Heart left ventricle (tissue), 16 donors: ENCODE data around the gene RIMS3. TPM values are rescaled to one million over a fixed set of nuclear protein-coding genes. Genes with fewer than 3 reads are reported as not detected.

Experiments
- ATAC-seq, 4 donors: fragments of 200-7000 bp; cut with Tn5 transposase; one replicate each; pipeline ENCODE4 v1.9.1; 2020 to 2022; ENCODE audit warnings: moderate library complexity in 4 of 4, mild to moderate bottlenecking in 3 of 4, moderate number of reproducible peaks in 1 of 4
- DNase-seq, 5 donors: peaks; one replicate each; pipeline ENCODE4 v3.0.0-alpha.2; 2020
- H3K27ac ChIP-seq, 12 donors: fragments of 200-600 bp; sonication (generic) in 4 of 12; one replicate each; pipeline versions ENCODE4 v1.5.0 to v1.8.0; 2016 to 2022; ENCODE audit warnings: mild to moderate bottlenecking in 2 of 12
- H3K27me3 ChIP-seq, 9 donors: fragments of 200-600 bp; sonication (generic) in 2 of 9; one replicate each; pipeline versions ENCODE4 v1.5.1 to v1.8.0; 2016 to 2022; ENCODE audit warnings: mild to moderate bottlenecking in 3 of 9
- H3K36me3 ChIP-seq, 9 donors: fragments of 200-600 bp; sonication (generic) in 2 of 9; one replicate each; pipeline versions ENCODE4 v1.5.0 to v1.8.0; 2018 to 2022; ENCODE audit warnings: mild to moderate bottlenecking in 2 of 9
- H3K4me1 ChIP-seq, 12 donors: fragments of 200-600 bp; sonication (generic) in 4 of 12; one replicate each; pipeline versions ENCODE4 v1.5.0 to v1.8.0; 2016 to 2022; ENCODE audit warnings: mild to moderate bottlenecking in 3 of 12
- H3K4me3 ChIP-seq, 12 donors: fragments of 200-600 bp; sonication (generic) in 4 of 12; one replicate each; pipeline versions ENCODE4 v1.5.0 to v1.8.0; 2017 to 2022; ENCODE audit warnings: mild to moderate bottlenecking in 9 of 12, moderate library complexity in 4 of 12
- H3K9me3 ChIP-seq, 12 donors: fragments of 200-600 bp; sonication (generic) in 4 of 12; one replicate each; pipeline versions ENCODE4 v1.5.0 to v1.8.0; 2016 to 2022; ENCODE audit warnings: mild to moderate bottlenecking in 1 of 12
- POLR2A ChIP-seq, 2 donors: fragments of 450-650 bp; IDR thresholded peaks; one replicate each; pipeline ENCODE4 v1.6.1; 2017; ENCODE audit warnings: antibody characterized with exemption in 2 of 2, mild to moderate bottlenecking in 2 of 2, moderate library complexity in 2 of 2
- WGBS, 4 donors: extraction: QIAGEN DNeasy Blood & Tissue Kit in 2 of 4; methylation state at CpG; one replicate each; pipeline versions ENCODE4 v1.1.5 to v1.1.7; 2013 to 2018; 5-methylcytosine and 5-hydroxymethylcytosine counted together
- intact Hi-C, 10 donors: fragments of 100-400 bp; cut with DNase I; formaldehyde crosslinking; loops; one replicate each; pipeline versions ENCODE4 v1.11.1 to v1.14.2; 2022
- polyA plus RNA-seq, 2 donors: library from polyadenylated mRNA; stranded (reverse); fragments of 200-250 nt; gene quantifications; one replicate each; pipeline ENCODE4 v1.2.3, GENCODE V29; 2013
- total RNA-seq, 9 donors: library from RNA; depleted of rRNA in 2 of 9; stranded (reverse); fragments of >200 nt in 2 of 9; fragmentation: NEBNext Ultra II Directional in 3 of 9; extraction: Animal tissue kit (Norgen Biotek cat#: 25700) in 3 of 9; gene quantifications; one replicate each; pipeline versions ENCODE4 v1.1.0 to v1.2.4, GENCODE V29; 2016 to 2023
- TF ChIP-seq, protein P1 (sequence below), 12 donors: fragments of 200-600 bp; sonication (generic) in 4 of 12; IDR thresholded peaks; one replicate each; pipeline versions ENCODE4 v1.5.0 to v1.8.0; 2018 to 2022; ENCODE audit warnings: antibody characterized with exemption in 12 of 12, mild to moderate bottlenecking in 5 of 12
- donor health status: ischemic (EF 13 %, LVEDD 7.1; RV severe dilation, severe dysfunction).
- donor health status: healthy with polysubstance abuse.
- donor health status: DM: no; HTN: yes; CAD: no.
- donor health status: DM: no; HTN: no; CAD: no.
- donor health status: ischemic (EF 25% LVEDD 6.9; RV normal size, moderate dysfunction).
- donor health status: ischemic (EF 25% LVEDD 5.7; RV mildly dilated, moderate dysfunction).
- donor health status: healthy.
- donor health status: DM: yes; HTN: yes; CAD: no.
- donor health status: ischemic (EF 35%, LVEDD 5.7; RV mildly dilated, moderate dysfunction).
- donor health status: nonischemic (EF 11% LVEDD 7.7; RV severe dilation, severe dysfunction).
- donor health status: DM: yes; HTN: yes; CAD: no.
- donor health status: PGD.
- donor health status: ischemic (EF 29% LVEDD 5.4; RV normal size, mild dysfunction).
- donor health status: nonischemic (EF 23%, LVEDD 6.1; RV moderate dilation, normal function).

Gene RIMS3
- total and polyA plus RNA-seq, 11 donors, result 0.23 to 3.0 (median 1.00) TPM

DNA sequence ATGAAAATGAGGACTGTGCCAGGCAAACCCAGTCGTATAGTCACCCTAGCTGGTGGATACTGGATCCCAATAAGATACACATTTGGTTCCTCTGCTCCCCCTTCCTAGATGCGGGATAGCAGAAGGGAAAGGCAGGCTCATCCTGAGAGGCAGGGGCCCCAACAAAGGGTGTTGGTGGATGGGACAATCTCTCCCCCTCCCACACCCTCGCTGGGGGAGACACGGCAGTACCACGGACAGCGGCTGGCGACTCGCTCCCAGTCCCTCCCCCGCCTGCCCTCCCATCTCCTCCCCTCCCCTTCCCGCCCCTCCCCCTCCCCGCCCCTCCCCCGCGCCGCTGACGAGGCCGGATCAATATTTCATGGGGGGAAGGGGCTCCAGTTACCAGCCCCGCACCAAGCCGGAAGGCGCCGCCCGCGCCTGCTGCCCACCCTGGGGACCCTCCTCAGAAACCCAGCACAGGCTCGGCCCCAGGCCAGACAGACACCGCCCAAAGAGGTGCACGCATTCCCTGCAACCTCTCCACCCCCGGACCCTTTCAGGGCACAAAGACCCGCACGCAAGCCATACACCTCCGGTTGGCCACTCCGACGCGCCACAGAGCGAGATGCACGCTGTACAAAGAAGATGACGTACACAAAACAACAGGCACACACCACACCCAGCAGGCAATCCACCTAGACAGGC is 11.5 kb downstream of the RIMS3 start:
- H3K27me3 ChIP-seq, result peaks cover 0 to 3% (median 0%) of the 10 kb centered on the region in 9 donors
- no peaks in the 10 kb centered on the region for H3K9me3 ChIP-seq
- ATAC-seq (no peak), DNase-seq (no peak)
- TF ChIP-seq POLR2A (IDR thresholded peaks at IDR 0.05), result no peak
- TF ChIP-seq, protein P1, sequence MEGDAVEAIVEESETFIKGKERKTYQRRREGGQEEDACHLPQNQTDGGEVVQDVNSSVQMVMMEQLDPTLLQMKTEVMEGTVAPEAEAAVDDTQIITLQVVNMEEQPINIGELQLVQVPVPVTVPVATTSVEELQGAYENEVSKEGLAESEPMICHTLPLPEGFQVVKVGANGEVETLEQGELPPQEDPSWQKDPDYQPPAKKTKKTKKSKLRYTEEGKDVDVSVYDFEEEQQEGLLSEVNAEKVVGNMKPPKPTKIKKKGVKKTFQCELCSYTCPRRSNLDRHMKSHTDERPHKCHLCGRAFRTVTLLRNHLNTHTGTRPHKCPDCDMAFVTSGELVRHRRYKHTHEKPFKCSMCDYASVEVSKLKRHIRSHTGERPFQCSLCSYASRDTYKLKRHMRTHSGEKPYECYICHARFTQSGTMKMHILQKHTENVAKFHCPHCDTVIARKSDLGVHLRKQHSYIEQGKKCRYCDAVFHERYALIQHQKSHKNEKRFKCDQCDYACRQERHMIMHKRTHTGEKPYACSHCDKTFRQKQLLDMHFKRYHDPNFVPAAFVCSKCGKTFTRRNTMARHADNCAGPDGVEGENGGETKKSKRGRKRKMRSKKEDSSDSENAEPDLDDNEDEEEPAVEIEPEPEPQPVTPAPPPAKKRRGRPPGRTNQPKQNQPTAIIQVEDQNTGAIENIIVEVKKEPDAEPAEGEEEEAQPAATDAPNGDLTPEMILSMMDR (IDR thresholded peaks at IDR 0.05), result no peak
- peaks cover 0 to 20% (median 3%) of the 10 kb centered on the region in 12 donors for H3K4me1 ChIP-seq
- no peak overlapping the region for H3K4me3 ChIP-seq
- 21 to 40% (median 23%) methylated on average over 19 to 35 of the region's 35 CpGs for WGBS, 4 donors
- H3K27ac ChIP-seq, result no peak overlapping the region
- H3K36me3 ChIP-seq, result no peaks in the 10 kb centered on the region
- intact Hi-C loops, result no loop called here

DNA sequence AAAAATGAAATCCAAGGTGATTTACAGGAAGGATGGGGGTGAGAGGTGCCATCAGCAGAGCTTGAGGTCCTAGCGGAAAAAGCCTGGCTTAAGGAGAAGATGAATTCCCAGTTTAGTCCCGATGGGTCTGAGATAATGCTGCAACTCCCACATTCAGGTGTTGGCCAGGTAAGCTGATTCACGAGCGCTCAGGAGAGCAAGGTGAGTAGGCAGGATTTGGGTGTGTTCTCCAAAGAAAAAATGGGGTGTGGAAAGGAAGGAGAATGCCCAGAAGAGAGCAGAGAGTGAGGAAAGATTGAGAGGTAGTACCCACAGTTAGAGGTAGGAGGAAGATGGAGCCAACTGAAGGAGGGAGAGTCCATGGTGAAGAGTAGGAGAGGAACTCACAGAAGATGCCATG is 12.5 kb downstream of the RIMS3 start:
- peaks cover 0 to 20% (median 3%) of the 10 kb centered on the region in 12 donors for H3K4me1 ChIP-seq
- H3K27me3 ChIP-seq, result peaks cover 0 to 3% (median 0%) of the 10 kb centered on the region in 9 donors
- no peaks in the 10 kb centered on the region for H3K36me3 ChIP-seq
- H3K9me3 ChIP-seq, result no peaks in the 10 kb centered on the region
- intact Hi-C loops, result no loop called here
- no peak overlapping the region for H3K27ac ChIP-seq
- H3K4me3 ChIP-seq, result no peak overlapping the region
- DNase-seq, result no peak
- no peak for ATAC-seq
- WGBS, 4 donors, result 79 to 91% (median 87%) methylated on average over 4 of the region's 4 CpGs
- TF ChIP-seq, protein P1 (IDR thresholded peaks at IDR 0.05), result no peak
- TF ChIP-seq POLR2A (IDR thresholded peaks at IDR 0.05), result no peak

DNA sequence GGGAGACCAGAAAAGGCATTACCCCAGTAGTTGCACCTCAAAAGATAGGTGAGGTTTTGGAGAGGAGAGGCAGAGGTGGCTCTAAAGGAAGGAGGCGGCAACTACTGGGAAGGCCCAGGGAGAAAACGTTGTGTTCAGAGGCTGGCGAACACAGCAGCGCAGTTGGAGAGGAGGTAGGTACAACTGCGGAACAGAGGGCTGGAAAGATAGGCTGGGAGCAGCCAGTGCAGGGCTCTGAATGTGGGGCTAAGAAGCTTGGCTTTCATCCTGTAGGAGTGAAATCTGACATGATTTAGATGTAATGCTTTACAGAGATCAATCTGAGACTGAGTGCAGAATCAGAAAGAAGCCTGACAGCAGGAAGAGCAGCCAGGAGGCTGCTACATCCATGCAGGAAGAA is 13.0 kb downstream of the RIMS3 start:
- H3K27me3 ChIP-seq, result peaks cover 0 to 3% (median 0%) of the 10 kb centered on the region in 9 donors
- H3K36me3 ChIP-seq, result no peaks in the 10 kb centered on the region
- H3K4me3 ChIP-seq, result no peak overlapping the region
- H3K27ac ChIP-seq, result no peak overlapping the region
- intact Hi-C loops, result no loop called here
- DNase-seq (no peak), ATAC-seq (no peak)
- peaks cover 0 to 20% (median 3%) of the 10 kb centered on the region in 12 donors for H3K4me1 ChIP-seq
- 72 to 88% (median 83%) methylated on average over 5 of the region's 5 CpGs for WGBS, 4 donors
- no peak for TF ChIP-seq POLR2A (IDR thresholded peaks at IDR 0.05)
- TF ChIP-seq, protein P1 (IDR thresholded peaks at IDR 0.05), result no peak
- no peaks in the 10 kb centered on the region for H3K9me3 ChIP-seq

DNA sequence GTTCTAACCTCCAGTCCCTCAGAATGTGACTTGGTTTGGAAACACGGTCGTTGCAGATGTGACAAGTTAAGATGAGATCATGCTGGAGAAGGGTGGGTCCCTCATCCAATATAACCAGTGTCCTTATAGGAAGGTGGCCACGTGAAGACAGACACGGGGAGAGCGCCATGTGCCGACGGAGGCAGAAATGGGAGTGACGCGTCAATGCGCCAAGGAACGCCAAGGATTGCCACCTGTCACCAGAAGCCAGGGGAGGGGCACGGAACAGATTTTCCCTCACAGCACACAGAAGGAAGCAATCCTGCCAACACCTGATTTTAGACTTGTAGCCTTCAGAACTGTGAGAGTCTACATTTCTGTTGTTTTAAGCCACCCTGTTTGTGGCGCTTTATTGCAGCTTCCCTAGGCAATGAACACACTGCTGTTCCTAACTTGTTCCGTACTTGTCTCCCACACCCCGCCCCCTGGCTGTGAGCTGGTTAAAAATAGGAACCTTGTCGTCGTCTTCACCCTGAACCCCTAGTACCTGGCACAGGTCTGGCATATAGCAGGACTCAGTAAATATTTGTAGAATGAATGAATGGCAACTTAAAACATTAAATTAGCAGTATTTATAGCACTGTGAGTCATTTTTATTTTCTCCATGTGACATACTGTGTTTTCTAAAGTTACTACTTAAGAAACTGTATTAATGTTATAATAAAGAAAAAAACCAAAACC is 14.2 kb downstream of the RIMS3 start:
- 68 to 72% (median 69%) methylated on average over 17 of the region's 17 CpGs for WGBS, 4 donors
- DNase-seq (peak in 1 of 5 donors; percentile 52), ATAC-seq (peak; percentile 31 to 79 (median 50))
- Histone ChIP-seq H3K36me3 (no peaks in the 10 kb centered on the region), H3K4me1 (peaks cover 0 to 20% (median 3%) of the 10 kb centered on the region in 12 donors), H3K27me3 (peaks cover 0 to 3% (median 0%) of the 10 kb centered on the region in 9 donors), H3K9me3 (no peaks in the 10 kb centered on the region), H3K4me3 (no peak overlapping the region), H3K27ac (no peak overlapping the region)
- no peak for TF ChIP-seq POLR2A (IDR thresholded peaks at IDR 0.05)
- TF ChIP-seq, protein P1 (IDR thresholded peaks at IDR 0.05), result peak in 1 of 12 donors; percentile 4
- intact Hi-C loops, result no loop called here
